Measurements from ENCODE around the gene CALHM3.
"Not testable (repeated sequence)": the region's sequence is repeated elsewhere in the genome, so short reads cannot be mapped to it uniquely, and the experiment has no call there.

Gene CALHM3

GRCh38 chr10:103487410-103487708 is 8.3 kb upstream of the CALHM3 start:
- Histone ChIP-seq H4K91ac (ENCODE audit: low read length) (no peak overlapping the region), H4K8ac (ENCODE audit: low read length) (no peak overlapping the region), H3K4ac (ENCODE audit: low read depth in 1 of 2, low read length in 2 of 2) (no peak overlapping the region), H3K9ac (ENCODE audit: low read length) (no peak overlapping the region), H2BK12ac (ENCODE audit: low read length in 2 of 2) (no peak overlapping the region), H2AFZ (ENCODE audit: low read depth, low read length) (no peak overlapping the region), H3K79me1 (replicated peaks; ENCODE audit: low read length, poor library complexity, severe bottlenecking) (no peaks in the 10 kb centered on the region), H3K27ac (ENCODE audit: low read length, poor library complexity, severe bottlenecking) (no peak overlapping the region), H3K4me3 (ENCODE audit: insufficient read depth in 1 of 2, low read depth in 1 of 2, low read length in 2 of 2) (no peak overlapping the region), H3K4me2 (ENCODE audit: low read length, poor library complexity, severe bottlenecking) (no peak overlapping the region), H2BK120ac (ENCODE audit: low read depth, low read length) (no peak overlapping the region), H2BK15ac (ENCODE audit: low read depth, poor library complexity, severe bottlenecking) (no peak overlapping the region), H3K4me1 (ENCODE audit: control insufficient read depth, insufficient read depth, low read depth, low read length) (peaks cover 16% of the 10 kb centered on the region), H2AK5ac (ENCODE audit: low read length, severe bottlenecking) (no peak overlapping the region), H3K27me3 (ENCODE audit: control insufficient read depth in 1 of 2, insufficient read depth in 1 of 2, low read length in 2 of 2) (peaks cover 6 to 14% of the 10 kb centered on the region in 2 experiments), H2BK5ac (ENCODE audit: low read depth, low read length, poor library complexity, severe bottlenecking) (no peak overlapping the region), H3K23ac (ENCODE audit: low read length in 2 of 2) (no peak overlapping the region), H3K36me3 (ENCODE audit: control insufficient read depth in 1 of 2, insufficient read depth in 2 of 2, low read depth in 1 of 2, low read length in 2 of 2) (no peaks in the 10 kb centered on the region), H3K18ac (ENCODE audit: low read depth in 1 of 2, low read length in 2 of 2) (no peak overlapping the region), H3K14ac (ENCODE audit: low read length in 2 of 2) (no peak overlapping the region), H3K9me3 (ENCODE audit: control insufficient read depth, low read length) (no peaks in the 10 kb centered on the region)
- WGBS, result 83% methylated on average over 2 of the region's 2 CpGs
- no peak for DNase-seq

DNA sequence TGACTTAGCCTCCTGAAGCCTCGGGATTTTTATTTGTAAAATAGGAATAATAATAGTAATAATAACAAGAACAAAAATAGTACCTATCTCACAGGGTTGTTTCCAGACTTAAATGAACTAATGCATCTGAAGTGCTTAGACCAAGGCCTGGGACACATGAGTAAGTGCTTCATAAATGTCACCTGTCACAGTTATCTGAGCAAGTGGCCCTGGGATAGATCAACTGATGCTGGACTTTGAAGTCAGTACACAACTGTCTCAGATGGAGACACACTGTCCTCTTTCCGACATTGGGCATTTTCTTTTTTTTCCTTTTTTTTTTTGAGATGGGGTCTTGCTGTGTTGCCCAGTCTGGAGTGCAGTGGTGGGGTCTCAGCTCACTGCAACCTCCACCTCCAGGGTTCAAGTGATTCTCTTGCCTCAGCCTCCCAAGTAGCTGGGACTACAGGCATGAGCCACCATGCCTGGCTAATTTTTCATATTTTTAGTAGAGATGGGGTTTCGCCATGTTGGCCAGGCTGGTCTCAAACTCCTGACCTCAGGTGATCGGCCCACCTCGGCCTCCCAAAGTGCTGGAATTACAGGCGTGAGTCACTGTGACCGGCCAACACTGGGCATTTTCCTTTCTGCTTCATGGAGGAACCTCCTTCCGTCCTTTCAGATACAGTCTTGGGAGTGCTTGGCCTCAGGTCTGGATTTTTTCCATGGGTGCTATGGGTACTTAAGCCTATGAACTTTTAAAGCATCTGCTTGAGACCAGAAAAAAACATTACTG is 7.8 kb upstream of the CALHM3 start:
- 96% methylated on average over 7 of the region's 8 CpGs for WGBS
- not testable (repeated sequence) for H4K91ac ChIP-seq (ENCODE audit: low read length); H3K23ac ChIP-seq (ENCODE audit: low read length in 2 of 2); H3K18ac ChIP-seq (ENCODE audit: low read depth in 1 of 2, low read length in 2 of 2); H3K36me3 ChIP-seq (ENCODE audit: control insufficient read depth in 1 of 2, insufficient read depth in 2 of 2, low read depth in 1 of 2, low read length in 2 of 2); H2AFZ ChIP-seq (ENCODE audit: low read depth, low read length); H3K27ac ChIP-seq (ENCODE audit: low read length, poor library complexity, severe bottlenecking); H2AK5ac ChIP-seq (ENCODE audit: low read length, severe bottlenecking); H4K8ac ChIP-seq (ENCODE audit: low read length); H2BK5ac ChIP-seq (ENCODE audit: low read depth, low read length, poor library complexity, severe bottlenecking); H3K4ac ChIP-seq (ENCODE audit: low read depth in 1 of 2, low read length in 2 of 2); H3K4me3 ChIP-seq (ENCODE audit: insufficient read depth in 1 of 2, low read depth in 1 of 2, low read length in 2 of 2); H3K14ac ChIP-seq (ENCODE audit: low read length in 2 of 2); H3K9ac ChIP-seq (ENCODE audit: low read length); H3K79me1 ChIP-seq (replicated peaks; ENCODE audit: low read length, poor library complexity, severe bottlenecking); H2BK12ac ChIP-seq (ENCODE audit: low read length in 2 of 2); H3K9me3 ChIP-seq (ENCODE audit: control insufficient read depth, low read length); DNase-seq; H2BK120ac ChIP-seq (ENCODE audit: low read depth, low read length); H3K4me2 ChIP-seq (ENCODE audit: low read length, poor library complexity, severe bottlenecking); H2BK15ac ChIP-seq (ENCODE audit: low read depth, poor library complexity, severe bottlenecking)
- Histone ChIP-seq H3K27me3 (ENCODE audit: control insufficient read depth in 1 of 2, insufficient read depth in 1 of 2, low read length in 2 of 2) (peaks cover 6 to 14% of the 10 kb centered on the region in 2 experiments), H3K4me1 (ENCODE audit: control insufficient read depth, insufficient read depth, low read depth, low read length) (peaks cover 13% of the 10 kb centered on the region)

- Histone ChIP-seq H4K8ac (ENCODE audit: low read length) (no peak overlapping the region), H3K23ac (ENCODE audit: low read length in 2 of 2) (no peak overlapping the region), H3K4me2 (ENCODE audit: low read length, poor library complexity, severe bottlenecking) (no peak overlapping the region), H3K27ac (ENCODE audit: low read length, poor library complexity, severe bottlenecking) (no peak overlapping the region), H3K14ac (ENCODE audit: low read length in 2 of 2) (no peak overlapping the region), H3K4me1 (ENCODE audit: control insufficient read depth, insufficient read depth, low read depth, low read length) (peaks cover 4% of the 10 kb centered on the region), H2BK5ac (ENCODE audit: low read depth, low read length, poor library complexity, severe bottlenecking) (no peak overlapping the region), H3K9me3 (ENCODE audit: control insufficient read depth, low read length) (no peaks in the 10 kb centered on the region), H3K4ac (ENCODE audit: low read depth in 1 of 2, low read length in 2 of 2) (no peak overlapping the region), H3K27me3 (ENCODE audit: control insufficient read depth in 1 of 2, insufficient read depth in 1 of 2, low read length in 2 of 2) (peaks cover 0 to 11% of the 10 kb centered on the region in 2 experiments), H4K91ac (ENCODE audit: low read length) (no peak overlapping the region), H3K9ac (ENCODE audit: low read length) (no peak overlapping the region), H2BK12ac (ENCODE audit: low read length in 2 of 2) (no peak overlapping the region), H2BK15ac (ENCODE audit: low read depth, poor library complexity, severe bottlenecking) (no peak overlapping the region), H3K79me1 (replicated peaks; ENCODE audit: low read length, poor library complexity, severe bottlenecking) (no peaks in the 10 kb centered on the region), H2AK5ac (ENCODE audit: low read length, severe bottlenecking) (no peak overlapping the region), H3K36me3 (ENCODE audit: control insufficient read depth in 1 of 2, insufficient read depth in 2 of 2, low read depth in 1 of 2, low read length in 2 of 2) (no peaks in the 10 kb centered on the region), H2BK120ac (ENCODE audit: low read depth, low read length) (no peak overlapping the region), H3K4me3 (ENCODE audit: insufficient read depth in 1 of 2, low read depth in 1 of 2, low read length in 2 of 2) (no peak overlapping the region), H3K18ac (ENCODE audit: low read depth in 1 of 2, low read length in 2 of 2) (no peak overlapping the region), H2AFZ (ENCODE audit: low read depth, low read length) (no peak overlapping the region)
- peak; percentile 74 for DNase-seq
- WGBS, result 60% methylated on average over 11 of the region's 12 CpGs
These were observed 3.0 kb upstream of the CALHM3 start for GRCh38 chr10:103481974-103482531.

- no peak overlapping the region for H3K18ac ChIP-seq (ENCODE audit: low read depth in 1 of 2, low read length in 2 of 2)
- no peak overlapping the region for H2BK12ac ChIP-seq (ENCODE audit: low read length in 2 of 2)
- H2BK15ac ChIP-seq (ENCODE audit: low read depth, poor library complexity, severe bottlenecking), result no peak overlapping the region
- no peak overlapping the region for H3K4me3 ChIP-seq (ENCODE audit: insufficient read depth in 1 of 2, low read depth in 1 of 2, low read length in 2 of 2)
- H2AK5ac ChIP-seq (ENCODE audit: low read length, severe bottlenecking), result no peak overlapping the region
- H4K8ac ChIP-seq (ENCODE audit: low read length), result no peak overlapping the region
- H3K9me3 ChIP-seq (ENCODE audit: control insufficient read depth, low read length), result no peaks in the 10 kb centered on the region
- peaks cover 4% of the 10 kb centered on the region for H3K4me1 ChIP-seq (ENCODE audit: control insufficient read depth, insufficient read depth, low read depth, low read length)
- no peaks in the 10 kb centered on the region for H3K36me3 ChIP-seq (ENCODE audit: control insufficient read depth in 1 of 2, insufficient read depth in 2 of 2, low read depth in 1 of 2, low read length in 2 of 2)
- no peak overlapping the region for H3K14ac ChIP-seq (ENCODE audit: low read length in 2 of 2)
- H3K27ac ChIP-seq (ENCODE audit: low read length, poor library complexity, severe bottlenecking), result no peak overlapping the region
- DNase-seq, result no peak
- H3K4me2 ChIP-seq (ENCODE audit: low read length, poor library complexity, severe bottlenecking), result no peak overlapping the region
- no peak overlapping the region for H3K4ac ChIP-seq (ENCODE audit: low read depth in 1 of 2, low read length in 2 of 2)
- no peaks in the 10 kb centered on the region for H3K79me1 ChIP-seq (replicated peaks; ENCODE audit: low read length, poor library complexity, severe bottlenecking)
- 87% methylated on average over 5 of the region's 5 CpGs for WGBS
- no peak overlapping the region for H2AFZ ChIP-seq (ENCODE audit: low read depth, low read length)
- H3K9ac ChIP-seq (ENCODE audit: low read length), result peak overlapping the region; percentile 11
- H2BK5ac ChIP-seq (ENCODE audit: low read depth, low read length, poor library complexity, severe bottlenecking), result no peak overlapping the region
- H4K91ac ChIP-seq (ENCODE audit: low read length), result no peak overlapping the region
- H3K23ac ChIP-seq (ENCODE audit: low read length in 2 of 2), result no peak overlapping the region
- peaks cover 0 to 13% of the 10 kb centered on the region in 2 experiments for H3K27me3 ChIP-seq (ENCODE audit: control insufficient read depth in 1 of 2, insufficient read depth in 1 of 2, low read length in 2 of 2)
- no peak overlapping the region for H2BK120ac ChIP-seq (ENCODE audit: low read depth, low read length)
These were observed 1.5 kb upstream of the CALHM3 start for GRCh38 chr10:103480521-103480920.
